SJCRH30 (cell line): Measurements from ENCODE around the gene SPATS2. TPM values are rescaled to one million over a fixed set of nuclear protein-coding genes. Genes with fewer than 3 reads are reported as not detected.
"Not testable (repeated sequence)": the region's sequence is repeated elsewhere in the genome, so short reads cannot be mapped to it uniquely, and the experiment has no call there.

ENCODE experiments used
- DNase-seq, 2 experiments: peaks; one replicate each; pipeline ENCODE4 v3.0.0-alpha.2; 2015 to 2020
- H3K27ac ChIP-seq: fragments of 250-450 bp; sonication (Bioruptor Pico); 2 replicates; pipeline ENCODE4 v1.5.1; 2020; ENCODE audit warnings: mild to moderate bottlenecking, moderate library complexity
- H3K27me3 ChIP-seq: fragments of 250-450 bp; sonication (Bioruptor Pico); 2 replicates; pipeline ENCODE4 v1.5.1; 2020; ENCODE audit warnings: mild to moderate bottlenecking, moderate library complexity
- H3K36me3 ChIP-seq: fragments of 250-450 bp; sonication (Bioruptor Pico); 2 replicates; pipeline ENCODE4 v1.5.1; 2020; ENCODE audit warnings: mild to moderate bottlenecking, moderate library complexity
- H3K4me1 ChIP-seq: fragments of 250-450 bp; sonication (Bioruptor Pico); 2 replicates; pipeline ENCODE4 v1.5.1; 2020; ENCODE audit warnings: mild to moderate bottlenecking, moderate library complexity
- H3K4me3 ChIP-seq: fragments of 250-450 bp; sonication (Bioruptor Pico); 2 replicates; pipeline ENCODE4 v1.5.1; 2020; ENCODE audit warnings: mild to moderate bottlenecking, moderate library complexity
- H3K9me3 ChIP-seq: fragments of 250-450 bp; sonication (Bioruptor Pico); replicated peaks from 2 replicates; pipeline ENCODE4 v1.5.1; 2020; ENCODE audit warnings: mild to moderate bottlenecking, moderate library complexity
- total RNA-seq: library from RNA; depleted of rRNA; stranded (reverse); fragments of >200 nt; shearing (Covaris generic); gene quantifications from 2 replicates; pipeline ENCODE4 v1.2.3, GENCODE V29; 2014

Gene SPATS2
- total RNA-seq, 1 experiment from 2014 or later, result 72.6 TPM

DNA sequence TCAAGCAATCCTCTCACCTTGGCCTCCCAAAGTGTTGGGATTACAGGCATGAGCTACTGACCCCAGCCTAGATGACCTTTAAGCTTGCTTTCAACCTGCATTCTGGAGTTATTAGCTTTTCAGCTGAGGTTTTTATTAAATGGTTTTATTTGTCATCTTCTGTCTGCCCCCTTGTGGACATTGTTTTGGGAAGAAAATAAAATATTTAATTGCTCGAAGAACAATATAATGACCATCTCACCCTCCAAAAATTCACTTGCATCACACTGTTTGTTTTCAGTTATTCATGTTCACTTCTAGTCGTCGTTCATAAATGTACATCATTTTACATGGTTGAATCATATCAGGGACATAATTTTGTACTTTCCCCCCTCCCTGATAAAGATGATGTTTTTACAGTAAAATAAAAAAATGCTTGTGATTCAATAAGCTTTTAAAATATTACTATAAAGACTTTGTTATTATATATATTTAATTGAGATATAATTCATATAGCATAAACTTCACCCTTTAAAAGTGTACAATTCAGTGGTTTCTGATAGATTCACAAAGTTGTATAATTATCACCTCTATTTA, 10.1 kb upstream of the SPATS2 start:
- Histone ChIP-seq H3K4me3 (no peak overlapping the region), H3K4me1 (no peaks in the 10 kb centered on the region), H3K36me3 (no peaks in the 10 kb centered on the region), H3K27ac (no peak overlapping the region), H3K9me3 (no peaks in the 10 kb centered on the region), H3K27me3 (no peaks in the 10 kb centered on the region)
- DNase-seq, result peak in 1 of 2 experiments; percentile 70

DNA sequence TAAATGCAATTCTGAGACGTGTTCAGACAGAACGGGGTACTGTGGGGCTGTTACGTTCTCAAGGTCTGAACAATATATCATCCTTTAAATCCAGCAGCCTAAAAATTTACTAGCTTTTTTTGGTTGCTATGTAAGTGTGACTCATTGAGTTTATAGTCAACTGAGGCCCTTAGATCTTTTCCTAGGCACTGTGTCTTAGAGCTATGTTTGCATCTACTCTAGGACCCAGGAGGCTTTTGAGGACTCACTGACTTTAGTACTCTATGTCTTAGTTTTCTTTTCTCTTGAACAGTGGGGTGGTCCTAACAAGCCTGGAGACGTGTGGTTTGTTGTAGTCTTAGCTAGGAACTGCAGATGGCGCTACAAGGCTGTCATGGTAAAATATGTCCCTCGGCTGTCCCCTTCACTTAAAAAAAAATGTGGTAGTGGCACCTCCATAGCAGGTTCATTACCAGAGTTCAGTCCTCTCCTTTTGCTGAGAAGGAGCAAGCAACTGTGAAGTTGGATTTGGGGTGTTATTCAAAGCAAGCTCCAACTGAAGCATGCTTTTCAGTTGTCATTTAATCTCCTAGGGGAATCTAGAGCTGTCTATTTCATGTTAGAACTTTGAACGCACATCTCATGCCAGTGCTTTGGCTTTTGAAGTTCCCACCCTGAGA, 8.7 kb upstream of the SPATS2 start:
- H3K27ac ChIP-seq, result no peak overlapping the region
- no peaks in the 10 kb centered on the region for H3K27me3 ChIP-seq
- H3K4me3 ChIP-seq, result no peak overlapping the region
- H3K36me3 ChIP-seq, result no peaks in the 10 kb centered on the region
- peak; percentile 75 to 95 for DNase-seq
- H3K9me3 ChIP-seq, result no peaks in the 10 kb centered on the region
- no peaks in the 10 kb centered on the region for H3K4me1 ChIP-seq

DNA sequence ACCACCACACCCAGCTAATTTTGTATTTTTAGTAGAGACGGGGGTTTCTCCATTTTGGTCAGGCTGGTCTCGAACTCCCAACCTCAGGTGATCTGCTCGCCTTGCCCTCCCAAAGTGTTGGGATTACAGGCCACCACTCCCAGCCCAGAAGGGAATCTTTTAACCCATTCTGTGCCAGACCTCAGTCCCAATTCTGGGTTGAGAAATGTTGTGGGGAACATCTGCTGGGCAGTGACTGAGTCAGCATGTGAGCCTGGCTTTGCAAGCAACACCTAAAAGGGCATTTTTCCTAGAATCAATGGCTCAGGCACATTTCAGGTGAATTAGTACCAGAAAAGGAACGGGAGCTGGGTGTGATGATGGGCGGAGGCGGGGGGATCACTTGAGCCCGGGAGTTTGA, 7.6 kb upstream of the SPATS2 start:
- no peaks in the 10 kb centered on the region for H3K9me3 ChIP-seq
- H3K27ac ChIP-seq, result no peak overlapping the region
- no peak for DNase-seq
- no peak overlapping the region for H3K4me3 ChIP-seq
- no peaks in the 10 kb centered on the region for H3K4me1 ChIP-seq
- no peaks in the 10 kb centered on the region for H3K27me3 ChIP-seq
- no peaks in the 10 kb centered on the region for H3K36me3 ChIP-seq

DNA sequence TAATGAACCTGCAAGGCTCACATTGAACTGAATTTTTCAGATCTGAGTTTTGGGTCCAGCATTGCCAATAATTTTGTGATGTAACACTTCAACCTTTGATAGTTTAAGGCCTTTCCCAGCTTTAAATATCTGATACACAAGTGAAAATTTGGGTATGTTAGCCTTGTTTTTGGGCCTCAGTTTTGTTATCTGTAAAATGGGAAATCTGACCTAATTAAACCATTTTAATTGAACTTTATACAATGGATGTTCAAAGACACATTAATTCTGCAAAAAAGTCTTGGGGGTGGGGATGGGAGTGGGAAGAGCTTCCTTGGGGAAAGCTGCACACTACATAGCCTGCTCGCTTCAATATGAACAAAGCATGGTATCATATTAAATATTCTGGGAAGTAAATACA, 5.2 kb upstream of the SPATS2 start:
- DNase-seq, result no peak
- Histone ChIP-seq H3K36me3 (no peaks in the 10 kb centered on the region), H3K4me3 (no peak overlapping the region), H3K27me3 (no peaks in the 10 kb centered on the region), H3K9me3 (no peaks in the 10 kb centered on the region), H3K4me1 (peaks cover 10% of the 10 kb centered on the region), H3K27ac (no peak overlapping the region)

DNA sequence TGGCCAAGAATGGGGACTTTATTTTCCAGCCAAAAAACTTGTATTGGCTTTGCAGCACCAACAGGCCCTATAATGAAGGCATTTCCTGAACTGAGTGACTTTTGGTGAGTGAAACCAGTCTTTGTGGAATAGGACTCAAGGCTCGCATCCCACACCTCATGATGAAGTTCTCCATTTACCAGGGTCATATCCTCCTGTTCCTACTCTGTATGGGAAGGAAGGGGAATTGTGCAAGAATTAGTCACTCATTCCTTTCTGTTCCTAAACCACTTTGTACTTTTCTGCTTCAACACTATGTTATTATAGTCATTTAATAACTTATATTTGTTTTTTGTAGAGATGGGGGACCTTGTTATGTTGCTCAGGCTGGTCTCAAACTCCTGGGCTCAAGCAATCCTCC, 2.3 kb upstream of the SPATS2 start:
- Histone ChIP-seq H3K36me3 (no peaks in the 10 kb centered on the region), H3K4me3 (no peak overlapping the region)

DNA sequence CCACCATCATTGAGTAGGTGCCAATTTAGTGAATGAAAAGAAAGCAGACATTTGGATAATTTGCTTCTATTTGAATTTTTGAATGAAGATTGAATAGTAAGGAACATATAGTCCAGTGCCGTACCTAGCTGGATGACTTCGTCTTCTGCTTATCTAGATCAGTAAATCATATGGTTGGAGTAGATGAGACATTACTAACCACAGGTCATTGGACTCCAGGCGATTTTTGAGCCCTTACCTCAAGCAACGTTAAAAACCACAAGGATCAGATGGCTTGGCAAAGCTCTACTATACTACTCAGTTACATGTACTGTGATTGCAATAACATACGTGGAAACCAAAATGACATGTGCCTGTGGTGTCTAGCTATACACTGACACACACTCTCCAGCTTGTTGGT, 1.7 kb upstream of the SPATS2 start:
- no peaks in the 10 kb centered on the region for H3K9me3 ChIP-seq
- no peaks in the 10 kb centered on the region for H3K27me3 ChIP-seq
- DNase-seq, result peak; percentile 34 to 63
- peaks cover 23% of the 10 kb centered on the region for H3K4me1 ChIP-seq
- H3K4me3 ChIP-seq, result peak overlapping the region; percentile 90
- H3K36me3 ChIP-seq, result no peaks in the 10 kb centered on the region
- H3K27ac ChIP-seq, result no peak overlapping the region

More for the DNA sequence above, 2.3 kb upstream of the SPATS2 start:
- H3K4me1 ChIP-seq, result peaks cover 19% of the 10 kb centered on the region
- no peak for DNase-seq
- H3K27me3 ChIP-seq, result no peaks in the 10 kb centered on the region
- H3K27ac ChIP-seq, result no peak overlapping the region
- H3K9me3 ChIP-seq, result no peaks in the 10 kb centered on the region

DNA sequence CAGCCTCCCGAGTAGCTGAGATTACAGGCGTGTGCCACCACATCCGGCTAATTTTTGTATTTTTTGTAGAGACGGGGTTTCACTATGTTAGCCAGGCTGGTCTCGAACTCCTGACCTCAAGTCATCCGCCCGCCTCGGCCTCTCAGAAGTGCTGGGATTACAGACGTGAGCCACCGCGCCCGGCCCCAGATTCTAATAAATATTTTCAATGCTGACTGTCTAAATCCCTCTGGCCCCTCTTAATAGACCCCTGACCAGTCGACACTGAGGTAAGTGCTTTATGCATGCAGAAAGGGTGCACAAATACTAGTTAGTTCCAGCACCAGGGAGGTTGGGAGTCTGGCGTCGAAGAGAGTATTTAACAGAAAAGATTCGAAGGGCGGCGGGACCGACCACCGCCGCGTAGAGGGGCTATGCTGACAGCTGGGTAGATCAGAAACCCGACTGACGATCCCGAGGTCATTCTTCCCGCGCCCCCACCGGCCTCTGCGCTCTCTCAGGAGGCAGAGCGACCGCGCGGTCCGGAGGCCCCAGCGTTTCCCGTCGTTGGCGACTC, 1.1 kb upstream of the SPATS2 start:
- H3K9me3 ChIP-seq, result no peaks in the 10 kb centered on the region
- peak overlapping the region; percentile 98 for H3K27ac ChIP-seq
- H3K27me3 ChIP-seq, result no peaks in the 10 kb centered on the region
- peaks cover 23% of the 10 kb centered on the region for H3K4me1 ChIP-seq
- H3K36me3 ChIP-seq, result peaks cover 2% of the 10 kb centered on the region; the same call in 1 of the 2 replicates
- no peak for DNase-seq
- H3K4me3 ChIP-seq, result peak overlapping the region; percentile 90

DNA sequence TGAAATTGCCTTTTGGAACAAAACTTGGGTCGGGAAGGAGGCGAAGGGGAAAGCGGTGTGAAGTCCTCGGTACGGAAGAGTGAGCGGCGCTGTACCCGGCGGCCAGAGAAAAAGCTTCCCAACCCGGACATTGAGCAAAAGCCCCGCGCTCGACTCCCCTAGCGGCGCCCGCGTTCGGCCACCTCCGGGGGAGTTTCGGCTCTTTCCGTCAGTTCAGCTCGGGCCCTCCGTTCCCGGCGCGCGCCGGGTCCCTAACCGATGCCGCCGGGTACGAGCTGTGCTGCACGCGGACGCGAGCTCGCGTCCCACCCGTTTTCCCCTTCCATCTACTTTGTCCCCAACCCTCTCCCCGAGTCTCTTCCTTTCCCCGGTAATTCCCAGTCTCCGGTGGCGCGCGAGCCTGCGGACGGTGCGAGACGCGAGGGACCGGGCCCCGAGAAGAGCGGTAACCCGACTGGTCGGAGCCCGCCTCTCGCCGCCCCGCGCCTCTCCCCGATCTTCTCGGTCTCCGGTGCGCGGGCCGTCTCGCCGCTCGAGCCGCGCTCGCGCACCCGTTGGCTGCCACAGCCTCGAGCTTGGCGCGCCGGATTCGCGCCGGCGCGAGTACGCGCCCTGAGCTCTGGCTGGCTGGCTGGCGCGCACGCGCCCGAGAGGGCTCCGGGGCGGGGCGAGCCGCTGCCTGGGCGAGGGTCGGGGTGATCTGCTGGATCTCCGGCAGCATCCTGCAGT, 446 bp upstream of the SPATS2 start:
- DNase-seq, result peak; percentile 93 to 99
- Histone ChIP-seq H3K27ac (peak overlapping the region; percentile 98), H3K27me3 (no peaks in the 10 kb centered on the region), H3K4me1 (peaks cover 23% of the 10 kb centered on the region), H3K4me3 (peak overlapping the region; percentile 90), H3K36me3 (peaks cover 6% of the 10 kb centered on the region; the same call in 1 of the 2 replicates), H3K9me3 (no peaks in the 10 kb centered on the region)

DNA sequence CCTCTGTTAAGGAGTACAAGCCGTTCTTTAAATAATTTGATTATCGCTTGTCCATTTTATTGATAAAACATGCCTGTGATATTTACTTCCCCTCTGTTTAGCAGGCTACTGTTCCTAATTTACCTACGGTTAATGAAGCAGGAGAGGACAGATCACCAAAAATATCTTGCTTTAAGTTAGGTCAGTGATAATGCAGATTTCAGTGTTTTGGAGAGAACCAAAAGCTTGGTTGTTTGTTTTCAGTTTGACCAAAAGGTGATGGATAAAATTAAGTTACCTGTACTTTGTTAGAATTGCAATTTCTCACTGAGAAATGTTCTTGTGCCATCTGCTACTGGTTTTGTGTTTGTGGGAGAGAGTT, 958 bp downstream of the SPATS2 start:
- no peak for DNase-seq
- peaks cover 16% of the 10 kb centered on the region for H3K36me3 ChIP-seq
- H3K27ac ChIP-seq, result peak overlapping the region; percentile 98
- H3K4me1 ChIP-seq, result peaks cover 23% of the 10 kb centered on the region
- H3K9me3 ChIP-seq, result no peaks in the 10 kb centered on the region
- H3K4me3 ChIP-seq, result peak overlapping the region; percentile 90
- H3K27me3 ChIP-seq, result no peaks in the 10 kb centered on the region

DNA sequence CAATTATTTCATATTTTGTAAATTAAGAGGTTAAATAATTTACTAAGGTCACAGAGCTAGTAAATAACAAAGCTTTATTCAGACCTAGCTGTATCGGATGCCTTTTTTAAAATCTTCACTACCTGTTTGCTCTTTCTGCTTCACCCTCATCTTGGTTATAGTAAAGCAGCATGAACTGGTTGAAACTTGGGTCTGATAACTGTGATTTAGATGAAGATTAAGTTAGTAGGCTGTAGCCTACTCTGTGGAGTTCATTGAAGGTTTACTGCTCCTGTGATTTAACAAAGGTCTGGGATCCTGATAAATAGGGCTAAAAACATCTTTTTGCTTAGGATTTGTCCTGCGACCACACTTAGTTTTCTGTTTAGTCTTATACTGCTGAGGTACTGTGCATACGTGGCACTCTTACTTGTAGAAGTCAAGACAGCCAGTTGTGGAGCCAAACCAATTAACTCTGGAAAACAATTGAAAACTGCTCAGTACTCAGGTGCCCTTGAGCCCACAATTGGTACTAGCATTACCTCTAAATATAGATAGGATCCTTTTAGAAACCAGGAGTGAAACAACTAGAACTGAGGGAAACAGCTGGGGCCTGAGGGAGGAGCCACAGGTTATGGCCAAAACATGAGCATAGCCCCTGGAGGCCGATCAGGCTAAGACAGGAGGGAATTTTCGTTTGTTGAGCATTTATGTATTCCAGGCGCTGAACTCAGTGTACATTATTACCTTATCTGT, 2.3 kb downstream of the SPATS2 start:
- peak; percentile 75 to 85 for DNase-seq
- Histone ChIP-seq H3K27me3 (no peaks in the 10 kb centered on the region), H3K27ac (no peak overlapping the region), H3K36me3 (peaks cover 27% of the 10 kb centered on the region), H3K4me1 (peaks cover 27% of the 10 kb centered on the region), H3K4me3 (no peak overlapping the region), H3K9me3 (no peaks in the 10 kb centered on the region)

DNA sequence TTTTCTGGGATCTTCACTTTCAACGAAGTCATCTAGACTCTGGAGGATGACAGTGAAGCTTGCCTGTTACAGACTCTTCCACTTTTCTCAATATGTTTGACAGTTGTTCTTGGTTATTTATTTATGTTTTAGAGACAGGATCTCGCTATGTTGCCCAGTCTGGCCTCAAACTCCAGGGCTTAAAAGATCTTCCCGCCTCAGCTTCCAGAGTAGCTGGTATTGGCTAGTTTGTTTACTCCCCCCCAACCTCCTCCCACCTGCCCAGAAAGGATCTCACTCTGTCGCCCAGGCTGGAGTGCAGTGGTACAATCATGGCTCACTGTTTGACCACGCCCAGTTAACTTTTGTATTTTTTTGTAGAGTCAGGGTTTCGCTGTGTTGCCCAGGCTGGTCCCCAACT, 3.3 kb downstream of the SPATS2 start:
- no peak overlapping the region for H3K27ac ChIP-seq
- no peak for DNase-seq
- H3K4me3 ChIP-seq, result no peak overlapping the region
- no peaks in the 10 kb centered on the region for H3K9me3 ChIP-seq
- H3K36me3 ChIP-seq, result peaks cover 27% of the 10 kb centered on the region
- H3K4me1 ChIP-seq, result peaks cover 22% of the 10 kb centered on the region
- H3K27me3 ChIP-seq, result no peaks in the 10 kb centered on the region

DNA sequence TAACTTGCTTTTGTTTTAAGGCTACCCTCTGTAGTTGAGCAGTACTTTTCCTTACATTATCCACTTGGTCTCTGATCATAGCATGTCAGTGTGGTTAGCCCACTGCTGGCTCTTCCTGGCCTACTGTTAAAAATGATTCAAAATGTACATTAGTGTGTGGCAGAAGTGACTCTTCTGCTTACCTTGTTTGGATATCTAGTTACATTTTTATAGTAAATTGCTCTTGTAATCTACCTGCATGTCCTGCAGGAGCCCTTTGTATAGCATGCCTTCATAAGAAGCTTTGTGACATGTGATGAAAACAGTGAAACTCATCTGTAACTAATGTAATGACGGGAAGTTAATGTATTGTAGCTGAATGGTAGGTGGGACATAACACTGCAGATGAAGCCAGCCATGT, 8.1 kb downstream of the SPATS2 start:
- no peak for DNase-seq
- H3K27ac ChIP-seq, result no peak overlapping the region
- H3K4me1 ChIP-seq, result peaks cover 5% of the 10 kb centered on the region; the same call in 1 of the 2 replicates
- no peak overlapping the region for H3K4me3 ChIP-seq
- H3K27me3 ChIP-seq, result no peaks in the 10 kb centered on the region
- H3K9me3 ChIP-seq, result no peaks in the 10 kb centered on the region
- peaks cover 30% of the 10 kb centered on the region for H3K36me3 ChIP-seq

DNA sequence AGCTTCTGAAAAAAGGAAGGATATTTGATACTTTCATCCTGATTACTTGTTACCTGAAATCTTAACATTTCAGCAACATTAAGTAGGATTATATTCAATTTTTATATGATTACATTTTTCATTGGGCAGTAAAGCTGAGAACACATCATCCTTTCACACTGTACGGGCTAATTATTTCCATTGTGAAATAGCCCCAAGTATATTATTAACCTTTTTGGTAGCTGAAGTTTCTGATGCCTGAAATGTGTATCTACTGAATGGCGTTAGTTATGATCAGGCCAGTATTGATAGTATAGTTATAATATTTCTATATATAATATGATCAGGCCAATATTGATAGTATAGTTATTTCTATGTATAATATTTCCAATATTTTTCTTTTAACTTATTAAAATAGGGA, 10.1 kb downstream of the SPATS2 start:
- H3K27ac ChIP-seq, result no peak overlapping the region
- peaks cover 22% of the 10 kb centered on the region for H3K36me3 ChIP-seq
- H3K27me3 ChIP-seq, result no peaks in the 10 kb centered on the region
- no peak for DNase-seq
- peaks cover 4% of the 10 kb centered on the region; the same call in 1 of the 2 replicates for H3K4me1 ChIP-seq
- H3K9me3 ChIP-seq, result no peaks in the 10 kb centered on the region
- H3K4me3 ChIP-seq, result no peak overlapping the region

DNA sequence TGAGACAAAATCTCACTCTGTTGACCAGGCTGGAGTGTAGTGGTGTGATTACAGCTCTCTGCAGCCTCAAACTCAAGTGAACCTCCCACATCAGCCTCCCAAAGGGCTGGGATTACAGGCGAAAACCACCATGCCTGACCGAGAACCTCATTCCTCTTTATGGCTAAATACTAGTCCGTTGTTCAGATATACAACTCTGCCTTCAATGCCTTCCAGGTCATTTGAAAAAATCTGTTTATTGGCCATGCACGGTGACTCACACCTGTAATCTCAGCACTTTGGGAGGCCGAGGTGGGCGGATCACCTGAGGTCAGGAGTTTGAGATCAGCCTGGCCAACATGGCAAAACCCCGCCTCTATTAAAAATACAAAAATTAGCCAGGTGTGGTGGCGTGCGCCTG, 12.9 kb downstream of the SPATS2 start:
- H3K4me3 ChIP-seq, H3K27ac ChIP-seq, H3K9me3 ChIP-seq, H3K27me3 ChIP-seq, DNase-seq, H3K4me1 ChIP-seq: not testable (repeated sequence)
- peaks cover 12% of the 10 kb centered on the region for H3K36me3 ChIP-seq
